NCI-H1694 treated with DMSO at 0.1 percent for 48 hours (cell line): ENCODE measurements around the gene TTC13.
"Not testable (repeated sequence)": the region's sequence is repeated elsewhere in the genome, so short reads cannot be mapped to it uniquely, and the experiment has no call there.

ENCODE experiments used
- DNase-seq: peaks from one replicate; lab custom pipeline; 2025; lab: John Stamatoyannopoulos, UW

The TTC13 gene, protein sequence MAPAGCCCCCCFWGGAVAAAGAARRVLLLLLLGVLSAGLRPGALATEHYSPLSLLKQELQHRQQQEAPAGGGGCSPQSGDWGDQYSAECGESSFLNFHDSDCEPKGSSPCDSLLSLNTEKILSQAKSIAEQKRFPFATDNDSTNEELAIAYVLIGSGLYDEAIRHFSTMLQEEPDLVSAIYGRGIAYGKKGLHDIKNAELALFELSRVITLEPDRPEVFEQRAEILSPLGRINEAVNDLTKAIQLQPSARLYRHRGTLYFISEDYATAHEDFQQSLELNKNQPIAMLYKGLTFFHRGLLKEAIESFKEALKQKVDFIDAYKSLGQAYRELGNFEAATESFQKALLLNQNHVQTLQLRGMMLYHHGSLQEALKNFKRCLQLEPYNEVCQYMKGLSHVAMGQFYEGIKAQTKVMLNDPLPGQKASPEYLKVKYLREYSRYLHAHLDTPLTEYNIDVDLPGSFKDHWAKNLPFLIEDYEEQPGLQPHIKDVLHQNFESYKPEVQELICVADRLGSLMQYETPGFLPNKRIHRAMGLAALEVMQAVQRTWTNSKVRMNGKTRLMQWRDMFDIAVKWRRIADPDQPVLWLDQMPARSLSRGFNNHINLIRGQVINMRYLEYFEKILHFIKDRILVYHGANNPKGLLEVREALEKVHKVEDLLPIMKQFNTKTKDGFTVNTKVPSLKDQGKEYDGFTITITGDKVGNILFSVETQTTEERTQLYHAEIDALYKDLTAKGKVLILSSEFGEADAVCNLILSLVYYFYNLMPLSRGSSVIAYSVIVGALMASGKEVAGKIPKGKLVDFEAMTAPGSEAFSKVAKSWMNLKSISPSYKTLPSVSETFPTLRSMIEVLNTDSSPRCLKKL

DNA sequence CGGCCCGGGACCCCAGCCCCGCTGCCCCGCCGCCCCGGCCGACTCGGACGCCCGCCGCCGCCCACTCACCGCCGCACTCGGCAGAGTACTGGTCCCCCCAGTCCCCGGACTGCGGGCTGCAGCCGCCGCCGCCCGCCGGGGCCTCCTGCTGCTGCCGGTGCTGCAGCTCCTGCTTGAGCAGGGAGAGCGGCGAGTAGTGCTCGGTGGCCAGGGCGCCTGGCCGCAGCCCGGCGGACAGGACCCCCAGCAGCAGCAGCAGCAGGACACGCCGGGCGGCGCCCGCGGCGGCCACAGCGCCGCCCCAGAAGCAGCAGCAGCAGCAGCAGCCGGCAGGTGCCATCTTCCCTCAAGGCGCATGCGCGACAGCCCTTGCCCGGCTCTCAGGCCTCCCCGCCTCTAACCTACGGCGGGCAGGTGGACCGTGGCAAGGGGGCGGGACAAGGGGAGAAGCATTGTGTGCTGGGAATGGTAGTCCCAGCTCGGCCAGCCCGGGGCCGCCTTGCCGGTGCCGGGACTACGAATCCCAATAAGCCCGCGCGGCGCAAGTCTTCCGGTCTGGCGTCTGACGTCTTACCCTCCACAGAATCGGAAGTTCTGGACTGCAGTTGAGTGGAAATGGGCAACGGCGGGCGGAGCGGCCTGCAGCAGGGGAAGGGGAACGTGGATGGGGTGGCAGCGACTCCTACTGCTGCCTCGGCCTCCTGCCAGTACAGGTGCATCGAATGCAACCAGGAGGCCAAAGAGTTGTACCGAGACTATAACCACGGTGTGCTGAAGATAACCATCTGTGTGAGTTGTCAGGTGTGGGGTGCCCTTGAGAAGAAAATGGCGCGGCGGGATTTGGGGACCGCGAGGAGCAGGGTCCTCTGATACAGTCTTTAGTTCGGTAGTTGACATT is at the start of gene TTC13, which contains the start of gene ARV1:
TTC13 (minus strand) TSS at position 371 of the 898 bp plus-strand sequence; CDS start at position 340, 31 bp downstream.
ARV1 (plus strand) TSS at position 604 of the 898 bp plus-strand sequence; CDS start at position 616, 12 bp downstream.
- DNase-seq, result peak; percentile 98

DNA sequence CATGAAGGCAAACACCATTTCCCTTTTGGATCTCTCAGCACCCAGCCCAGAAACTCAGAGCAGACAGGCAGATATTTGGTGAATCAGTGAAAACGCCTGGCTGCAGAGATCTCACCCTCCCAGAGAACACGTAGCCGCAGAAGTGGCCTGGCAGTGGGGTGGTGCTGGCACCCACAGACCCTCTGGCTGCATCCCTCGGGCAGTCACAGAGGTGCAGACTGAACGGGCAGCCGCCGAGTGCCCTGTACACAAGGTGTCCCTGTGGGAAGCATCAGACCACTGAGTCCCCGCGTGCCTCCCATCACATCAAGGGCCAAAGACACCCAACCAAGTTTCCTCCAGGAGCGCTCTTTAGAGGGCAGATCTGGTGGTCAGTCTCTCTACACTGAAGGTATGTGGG is 49.3 kb upstream of the TTC13 start:
- no peak for DNase-seq

- DNase-seq, result no peak
These were observed 48.7 kb upstream of the TTC13 start for GRCh38 chr1:231027136-231027925.

- DNase-seq, result no peak
These were observed 47.9 kb upstream of the TTC13 start for GRCh38 chr1:231026576-231026975.

DNA sequence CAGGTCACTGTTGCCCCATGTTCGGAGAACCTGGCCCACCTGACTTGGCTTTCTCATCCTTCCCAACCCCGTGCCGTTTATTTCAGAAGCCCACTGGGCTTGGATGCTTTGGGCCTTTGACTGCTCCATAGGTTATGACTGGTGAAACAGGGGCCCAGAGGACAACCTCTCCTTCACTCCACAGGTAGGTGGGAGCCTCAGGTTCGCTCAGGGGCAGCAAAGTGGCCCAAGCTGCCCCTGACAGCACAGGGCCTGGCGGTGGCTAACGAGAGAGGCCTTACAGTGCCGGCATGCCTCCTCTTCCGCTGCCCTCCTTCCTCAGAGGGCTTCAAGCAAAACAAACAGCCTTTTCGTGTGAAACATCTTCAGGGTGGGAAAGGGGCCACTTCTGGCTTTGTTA is 44.5 kb upstream of the TTC13 start:
- DNase-seq, result no peak

GRCh38 chr1:231022543-231022942 is 43.9 kb upstream of the TTC13 start:
- DNase-seq, result not testable (repeated sequence)

- no peak for DNase-seq
These were observed 42.9 kb upstream of the TTC13 start for GRCh38 chr1:231021540-231022031.

DNA sequence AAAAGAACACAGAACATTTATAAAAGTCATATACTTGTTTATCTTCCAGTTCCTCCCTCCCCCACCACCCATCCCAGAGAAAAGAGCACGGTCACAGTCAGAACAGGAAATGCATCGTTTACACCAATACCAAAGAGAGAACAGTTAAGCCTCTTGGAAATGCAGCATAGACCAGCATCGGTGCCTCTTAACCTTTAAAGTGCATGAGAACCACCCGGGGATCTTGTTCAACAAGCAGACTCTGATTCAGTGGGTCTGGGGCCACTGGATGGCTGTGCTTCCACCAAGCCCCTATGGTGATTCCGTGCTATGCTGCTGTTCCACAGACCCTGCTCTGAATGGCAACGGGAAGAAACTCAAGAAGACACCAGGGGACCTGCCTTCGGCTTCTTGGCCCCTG is 42.2 kb upstream of the TTC13 start:
- no peak for DNase-seq

DNA sequence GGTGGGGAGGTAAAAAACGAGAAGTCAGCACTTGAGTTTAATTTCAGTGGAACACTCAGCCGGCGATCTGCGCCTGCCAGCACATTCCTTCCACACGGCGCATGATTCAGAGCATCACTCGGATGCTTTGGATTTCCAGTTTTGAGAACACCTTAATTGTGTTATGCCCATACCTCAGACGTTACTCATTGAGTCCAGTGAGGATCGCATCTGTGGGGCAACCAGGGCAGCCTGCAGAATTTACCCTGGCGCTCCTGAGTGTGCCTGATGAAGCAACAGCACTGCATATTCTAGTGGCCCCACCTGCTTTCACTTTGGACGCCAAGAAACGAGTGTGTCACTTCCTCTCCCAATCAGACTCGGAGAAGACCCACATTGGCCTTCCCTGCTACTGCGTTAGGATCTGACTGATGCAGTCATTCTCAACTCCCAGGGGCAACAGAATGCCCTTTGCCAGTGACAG is 41.5 kb upstream of the TTC13 start:
- DNase-seq, result no peak

GRCh38 chr1:231019711-231020110 is 41.0 kb upstream of the TTC13 start:
- DNase-seq, result no peak

- no peak for DNase-seq
These were observed 38.3 kb upstream of the TTC13 start for GRCh38 chr1:231016966-231017365.

GRCh38 chr1:231016234-231016633 is 37.6 kb upstream of the TTC13 start:
- no peak for DNase-seq

GRCh38 chr1:231013391-231014015 is 34.8 kb upstream of the TTC13 start:
- no peak for DNase-seq

DNA sequence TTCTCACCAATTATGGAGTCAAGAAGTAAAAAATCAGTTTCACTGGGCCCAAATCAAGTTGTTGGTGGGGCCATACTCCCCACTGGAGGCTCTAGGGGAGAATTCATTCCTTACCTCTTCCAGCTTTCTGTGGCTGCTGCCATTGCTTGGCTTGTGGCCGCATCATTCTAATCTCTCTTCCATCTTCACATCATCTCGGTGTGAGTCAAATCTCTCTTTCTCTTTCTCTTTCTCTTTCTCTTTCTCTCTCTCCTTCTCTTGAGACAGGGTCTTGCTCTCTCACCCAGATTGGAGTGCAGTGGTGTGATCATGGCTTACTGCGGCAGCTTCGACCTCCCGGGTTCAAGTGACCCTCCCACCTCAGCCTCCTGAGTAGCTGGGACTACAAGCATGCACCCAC is 33.3 kb upstream of the TTC13 start:
- DNase-seq, result no peak

DNA sequence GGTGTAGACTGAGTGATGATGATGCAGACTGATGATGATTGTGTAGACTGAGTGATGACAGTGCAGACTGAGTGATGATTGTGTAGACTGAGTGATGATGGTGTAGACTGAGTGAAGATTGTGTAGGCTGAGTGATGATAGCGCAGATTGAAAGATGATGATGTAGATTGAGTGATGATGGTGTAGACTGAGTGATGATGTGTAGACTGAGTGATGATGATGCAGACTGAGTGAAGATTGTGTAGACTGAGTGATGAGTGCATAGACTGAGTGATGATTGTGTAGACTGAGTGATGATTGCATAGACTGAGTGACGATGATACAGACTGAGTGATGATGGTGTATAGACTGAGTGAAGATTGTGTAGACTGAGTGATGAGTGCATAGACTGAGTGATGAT is 32.7 kb upstream of the TTC13 start:
- DNase-seq, result no peak

- not testable (repeated sequence) for DNase-seq
These were observed 28.9 kb upstream of the TTC13 start for GRCh38 chr1:231007535-231007934.

- no peak for DNase-seq
These were observed 23.2 kb upstream of the TTC13 start for GRCh38 chr1:231001892-231002291.

DNA sequence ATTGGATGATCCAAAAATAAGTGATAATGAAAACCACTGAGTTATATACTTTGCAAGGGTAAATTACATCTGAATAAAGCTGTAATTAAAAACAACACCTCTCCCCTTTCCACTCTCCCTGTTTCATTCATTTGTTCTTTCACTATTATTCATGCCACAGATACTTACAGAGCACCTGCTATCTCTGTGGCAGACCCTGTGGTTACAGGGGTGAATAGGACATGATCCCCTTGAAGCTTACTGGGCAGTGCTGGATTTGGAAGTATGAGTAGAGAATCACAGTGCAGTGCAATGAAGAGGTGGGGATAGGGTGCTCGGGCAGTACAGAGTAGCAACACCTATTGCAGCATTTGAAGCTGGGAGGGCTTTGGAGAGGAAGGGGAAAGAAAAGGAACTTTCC is 22.0 kb upstream of the TTC13 start:
- DNase-seq, result no peak

DNA sequence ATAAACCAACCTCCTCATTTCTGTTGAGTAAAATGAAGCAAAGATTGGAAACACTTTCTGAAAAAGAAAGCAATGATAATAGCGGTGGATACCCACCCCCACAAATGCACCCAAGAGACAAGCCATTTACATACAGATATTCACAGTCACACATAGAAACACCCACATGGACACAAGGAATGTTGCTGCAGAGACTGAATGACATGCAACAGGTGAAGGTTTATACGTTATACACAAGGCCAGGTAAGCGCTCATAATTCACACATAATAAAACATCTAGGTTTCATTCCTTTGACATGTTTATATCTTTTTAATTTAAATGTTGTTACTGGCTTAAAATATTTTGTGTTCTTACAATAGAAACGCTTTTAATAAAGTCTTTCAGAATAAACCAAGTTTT is 21.5 kb upstream of the TTC13 start:
- DNase-seq, result no peak

DNA sequence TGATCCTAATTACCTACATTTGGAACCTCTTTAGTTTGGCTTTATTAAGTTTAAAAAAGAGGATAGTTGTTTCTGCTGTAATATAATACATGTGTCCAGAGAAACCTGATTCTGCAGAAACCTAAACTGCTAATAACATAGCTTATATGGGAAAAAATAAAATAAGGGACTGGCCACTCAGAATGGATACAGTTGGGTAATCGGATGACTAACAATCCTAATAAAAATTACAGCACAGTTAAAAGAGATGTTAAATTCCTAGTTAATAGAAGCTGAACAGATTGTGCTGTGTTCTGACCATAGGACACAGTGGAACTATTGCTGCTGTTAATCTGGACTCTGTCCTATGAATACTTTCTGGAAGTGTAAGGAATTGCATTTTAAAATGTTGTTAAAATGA is 16.2 kb upstream of the TTC13 start:
- no peak for DNase-seq
